PFSK-1 (cell line): ENCODE measurements around the gene SIPA1L3.

Experiments
- FOXP2 ChIP-seq: optimal IDR thresholded peaks from 2 replicates; pipeline ENCODE3; 2011; ENCODE audit warnings: borderline replicate concordance, control low read depth, inconsistent platforms; ENCODE audit not compliant: insufficient read depth; ENCODE audit errors: extremely low read length, extremely low read depth
- POLR2AphosphoS5 ChIP-seq: IDR thresholded peaks from 2 replicates; pipeline ENCODE4 v1.6.1; 2012; ENCODE audit warnings: low read depth, mild to moderate bottlenecking, control low read depth, low read length, moderate library complexity
- SIN3A ChIP-seq: IDR thresholded peaks from 2 replicates; pipeline ENCODE4 v1.6.1; 2012; ENCODE audit warnings: mild to moderate bottlenecking, low read length, moderate library complexity, borderline replicate concordance; ENCODE audit not compliant: insufficient read depth
- TAF1 ChIP-seq: IDR thresholded peaks from 2 replicates; pipeline ENCODE4 v1.6.1; 2012; ENCODE audit warnings: low read length, control low read depth, borderline replicate concordance; ENCODE audit not compliant: insufficient read depth
- TF ChIP-seq, protein P1 (sequence below), 2 experiments: IDR thresholded peaks; 2 replicates each; pipeline versions ENCODE4 v1.6.1 to v1.8.0; 2011 to 2012; ENCODE audit warnings: low read depth in 2 of 2, low read length in 2 of 2, control low read depth in 1 of 2, inconsistent platforms in 1 of 2, mild to moderate bottlenecking in 1 of 2, moderate library complexity in 1 of 2; ENCODE audit not compliant: insufficient read depth in 1 of 2

DNA sequence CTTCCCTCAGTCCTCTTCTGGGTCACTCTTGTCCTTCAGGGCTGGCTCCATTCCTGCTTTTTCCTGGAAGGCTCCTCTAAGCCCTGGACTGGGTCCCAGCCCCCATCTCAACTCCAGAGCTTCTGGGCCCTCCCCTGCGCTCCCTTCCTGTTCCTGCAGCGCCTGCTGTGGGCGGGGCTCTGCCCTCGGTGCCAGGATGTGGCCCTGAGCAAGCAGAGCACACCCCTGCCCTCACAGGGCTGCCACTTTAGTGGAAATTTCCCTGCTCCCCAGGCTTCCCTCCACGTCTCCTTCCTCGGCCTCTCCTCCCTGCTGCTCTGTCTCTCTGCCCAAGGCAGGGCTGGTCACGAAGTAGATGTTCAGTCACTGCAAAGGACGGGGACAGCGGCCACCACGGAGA, 288.2 kb downstream of the SIPA1L3 start:
- TF ChIP-seq, protein P1, sequence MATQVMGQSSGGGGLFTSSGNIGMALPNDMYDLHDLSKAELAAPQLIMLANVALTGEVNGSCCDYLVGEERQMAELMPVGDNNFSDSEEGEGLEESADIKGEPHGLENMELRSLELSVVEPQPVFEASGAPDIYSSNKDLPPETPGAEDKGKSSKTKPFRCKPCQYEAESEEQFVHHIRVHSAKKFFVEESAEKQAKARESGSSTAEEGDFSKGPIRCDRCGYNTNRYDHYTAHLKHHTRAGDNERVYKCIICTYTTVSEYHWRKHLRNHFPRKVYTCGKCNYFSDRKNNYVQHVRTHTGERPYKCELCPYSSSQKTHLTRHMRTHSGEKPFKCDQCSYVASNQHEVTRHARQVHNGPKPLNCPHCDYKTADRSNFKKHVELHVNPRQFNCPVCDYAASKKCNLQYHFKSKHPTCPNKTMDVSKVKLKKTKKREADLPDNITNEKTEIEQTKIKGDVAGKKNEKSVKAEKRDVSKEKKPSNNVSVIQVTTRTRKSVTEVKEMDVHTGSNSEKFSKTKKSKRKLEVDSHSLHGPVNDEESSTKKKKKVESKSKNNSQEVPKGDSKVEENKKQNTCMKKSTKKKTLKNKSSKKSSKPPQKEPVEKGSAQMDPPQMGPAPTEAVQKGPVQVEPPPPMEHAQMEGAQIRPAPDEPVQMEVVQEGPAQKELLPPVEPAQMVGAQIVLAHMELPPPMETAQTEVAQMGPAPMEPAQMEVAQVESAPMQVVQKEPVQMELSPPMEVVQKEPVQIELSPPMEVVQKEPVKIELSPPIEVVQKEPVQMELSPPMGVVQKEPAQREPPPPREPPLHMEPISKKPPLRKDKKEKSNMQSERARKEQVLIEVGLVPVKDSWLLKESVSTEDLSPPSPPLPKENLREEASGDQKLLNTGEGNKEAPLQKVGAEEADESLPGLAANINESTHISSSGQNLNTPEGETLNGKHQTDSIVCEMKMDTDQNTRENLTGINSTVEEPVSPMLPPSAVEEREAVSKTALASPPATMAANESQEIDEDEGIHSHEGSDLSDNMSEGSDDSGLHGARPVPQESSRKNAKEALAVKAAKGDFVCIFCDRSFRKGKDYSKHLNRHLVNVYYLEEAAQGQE (IDR thresholded peaks at IDR 0.05; ENCODE audit: insufficient read depth in 1 of 2, low read depth in 2 of 2, low read length in 2 of 2) = no peak
- TF ChIP-seq TAF1 = no peak
- TF ChIP-seq POLR2AphosphoS5 = no peak
- TF ChIP-seq SIN3A = no peak
- TF ChIP-seq FOXP2 = no peak
